Measurements from ENCODE around the gene SASH1.

The SASH1 gene

DNA sequence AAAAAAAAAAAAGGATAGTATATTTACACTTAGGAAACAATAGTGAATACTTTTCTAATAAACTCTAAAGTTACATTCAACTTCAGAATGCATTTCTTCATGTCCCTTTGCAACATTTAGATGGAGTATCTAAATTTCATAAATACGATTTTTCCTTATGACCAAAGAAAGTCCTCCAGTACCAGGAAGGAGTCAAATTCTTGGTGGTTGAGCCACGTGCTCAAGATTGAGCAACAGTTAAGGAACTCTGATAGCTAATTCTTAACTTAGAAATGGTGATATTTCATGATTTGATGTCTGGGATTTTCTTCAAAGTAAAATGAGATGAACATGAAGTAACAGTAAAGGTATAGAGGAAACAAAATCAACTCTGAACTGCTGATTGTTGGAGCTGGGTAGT, 92.7 kb downstream of the SASH1 start:
- DNase-seq (ENCODE audit: low spot score), result peak; percentile 31

DNA sequence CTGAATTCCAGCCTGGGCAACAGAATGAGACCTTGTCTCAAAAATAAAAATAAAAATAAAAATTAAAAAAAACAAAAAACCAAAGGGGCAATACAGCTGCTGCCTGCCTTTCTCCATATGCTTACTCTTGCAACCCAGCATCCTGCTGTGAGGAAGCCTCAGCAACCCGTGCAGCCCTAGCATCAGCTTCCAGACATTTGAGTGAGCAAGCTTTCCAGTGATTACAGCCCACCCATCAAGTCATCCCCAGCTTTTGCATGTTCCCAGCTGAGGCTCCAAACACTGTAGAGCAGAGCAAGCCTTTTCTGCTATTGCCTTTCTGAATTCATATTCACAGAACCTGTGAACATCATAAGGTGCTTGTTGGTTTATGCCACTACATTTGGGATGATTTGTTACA, 93.8 kb downstream of the SASH1 start:
- DNase-seq (ENCODE audit: low spot score), result no peak

DNA sequence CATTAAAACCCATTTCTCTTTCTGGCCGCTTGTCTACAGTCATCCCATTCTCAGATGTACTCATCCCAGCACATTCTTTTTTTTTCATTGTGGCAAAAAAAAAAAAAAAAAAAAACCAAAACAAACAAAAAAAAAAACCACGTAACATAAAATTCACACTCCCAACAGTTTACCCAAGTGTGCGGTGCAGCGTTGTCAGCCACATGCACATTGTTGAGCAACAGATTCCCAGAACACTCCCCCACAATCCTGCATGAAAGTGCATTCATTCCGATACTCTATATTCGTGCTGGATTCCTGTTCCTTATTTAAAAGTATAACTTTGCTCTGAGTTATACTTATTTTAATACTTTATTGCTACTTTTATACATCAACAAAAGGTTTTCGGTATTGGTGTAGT, 96.0 kb downstream of the SASH1 start:
- no peak for DNase-seq (ENCODE audit: low spot score)

DNA sequence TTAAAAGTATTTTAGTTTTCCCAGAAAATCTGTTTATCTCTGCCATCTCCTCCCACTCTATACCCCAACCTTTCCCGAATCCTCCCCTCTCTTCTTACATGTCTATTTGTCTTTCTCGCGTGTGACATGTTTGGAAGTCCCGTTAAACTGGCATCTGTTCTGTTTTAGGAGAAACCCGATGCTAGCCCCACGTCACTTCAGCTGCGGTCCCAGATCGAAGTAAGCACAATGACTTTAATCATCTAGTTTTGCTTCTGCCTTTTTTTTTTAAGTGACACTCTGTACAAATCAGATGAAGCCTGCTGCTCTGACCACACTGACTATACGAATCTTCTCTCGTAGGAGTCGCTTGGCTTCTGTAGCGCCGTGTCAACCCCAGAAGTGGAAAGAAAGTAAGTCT, 97.4 kb downstream of the SASH1 start:
- no peak for DNase-seq (ENCODE audit: low spot score)

DNA sequence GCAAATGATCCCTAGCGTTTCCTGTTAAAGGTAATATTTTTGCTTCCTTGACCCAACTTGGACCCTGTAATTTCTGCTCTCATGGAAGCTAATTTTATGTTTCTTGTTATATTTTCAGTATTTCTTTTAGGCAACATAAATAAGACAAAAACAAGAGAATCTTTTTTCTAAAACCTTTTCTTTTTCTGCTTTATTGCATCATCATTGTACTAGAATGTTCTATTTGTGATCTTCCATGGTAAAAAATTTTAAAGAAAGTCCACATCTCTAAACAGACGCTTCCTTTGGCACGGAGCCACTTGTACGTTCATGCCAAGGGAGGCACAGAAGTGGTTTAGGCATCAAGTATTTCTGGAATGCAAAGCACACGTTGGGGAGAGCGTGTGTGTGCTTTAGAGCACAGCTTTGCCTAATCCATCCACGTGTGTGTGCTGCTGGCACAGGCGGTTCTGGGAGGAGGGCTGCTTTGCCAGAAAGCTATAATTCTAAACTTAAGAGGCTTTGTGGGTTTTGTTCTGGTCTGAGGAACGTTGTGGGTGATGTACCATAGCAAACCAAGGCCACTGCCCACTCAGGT, 98.3 kb downstream of the SASH1 start:
- peak; percentile 63 for DNase-seq (ENCODE audit: low spot score)

DNA sequence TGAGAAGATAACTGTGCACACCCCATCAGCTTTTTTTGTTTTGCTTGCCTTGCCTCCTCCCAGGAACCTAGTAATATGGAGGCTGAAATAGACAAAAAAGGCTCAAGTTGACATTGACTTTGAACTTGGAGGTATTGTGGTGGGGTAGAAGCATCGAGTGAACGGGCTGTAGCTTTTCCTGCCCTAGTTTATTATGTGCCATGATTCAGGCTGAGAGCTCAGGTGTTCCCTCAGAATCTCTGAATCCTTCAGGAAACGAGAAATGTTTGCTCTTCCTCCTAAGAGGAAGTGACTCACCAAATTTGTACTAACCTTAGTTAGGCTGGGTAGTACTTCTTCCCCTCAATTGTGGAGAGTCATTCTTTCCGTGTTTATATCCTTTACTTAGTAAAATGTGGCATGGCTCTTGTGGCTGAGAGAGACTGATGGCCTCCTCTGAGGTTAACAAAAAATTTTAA, 98.8 kb downstream of the SASH1 start:
- peak; percentile 40 for DNase-seq (ENCODE audit: low spot score)

- no peak for DNase-seq (ENCODE audit: low spot score)
These were observed 101.3 kb downstream of the SASH1 start for GRCh38 chr6:148443798-148444560.

GRCh38 chr6:148445116-148445515, 102.5 kb downstream of the SASH1 start:
- DNase-seq (ENCODE audit: low spot score), result no peak

- peak; percentile 71 for DNase-seq (ENCODE audit: low spot score)
These were observed 103.0 kb downstream of the SASH1 start for GRCh38 chr6:148445620-148446019.

DNA sequence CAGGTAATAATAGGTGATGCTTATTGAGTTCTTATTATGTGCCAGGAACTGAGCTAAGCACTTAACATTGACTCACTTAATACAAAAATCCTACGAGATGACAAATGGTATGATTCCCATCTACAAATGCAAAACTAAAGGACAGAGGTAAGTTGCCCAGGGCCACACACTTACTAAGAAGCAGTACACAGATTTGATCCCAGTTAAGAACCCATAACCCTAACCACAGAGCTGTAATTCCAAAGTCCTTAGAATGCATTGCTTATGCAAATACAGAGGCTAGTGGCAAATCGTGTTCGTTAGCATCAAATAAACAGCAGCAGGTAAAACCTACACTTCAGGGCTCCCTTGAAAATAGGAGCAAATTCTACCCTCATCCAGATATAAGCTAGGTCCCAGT, 104.0 kb downstream of the SASH1 start:
- DNase-seq (ENCODE audit: low spot score), result no peak

- no peak for DNase-seq (ENCODE audit: low spot score)
These were observed 105.0 kb downstream of the SASH1 start for GRCh38 chr6:148447521-148448230.

- DNase-seq (ENCODE audit: low spot score), result no peak
These were observed 105.9 kb downstream of the SASH1 start for GRCh38 chr6:148448369-148449012.

GRCh38 chr6:148450866-148451265, 108.2 kb downstream of the SASH1 start:
- no peak for DNase-seq (ENCODE audit: low spot score)

GRCh38 chr6:148451690-148452089, 109.1 kb downstream of the SASH1 start:
- no peak for DNase-seq (ENCODE audit: low spot score)

GRCh38 chr6:148452876-148453275, 110.2 kb downstream of the SASH1 start:
- DNase-seq (ENCODE audit: low spot score), result no peak

DNA sequence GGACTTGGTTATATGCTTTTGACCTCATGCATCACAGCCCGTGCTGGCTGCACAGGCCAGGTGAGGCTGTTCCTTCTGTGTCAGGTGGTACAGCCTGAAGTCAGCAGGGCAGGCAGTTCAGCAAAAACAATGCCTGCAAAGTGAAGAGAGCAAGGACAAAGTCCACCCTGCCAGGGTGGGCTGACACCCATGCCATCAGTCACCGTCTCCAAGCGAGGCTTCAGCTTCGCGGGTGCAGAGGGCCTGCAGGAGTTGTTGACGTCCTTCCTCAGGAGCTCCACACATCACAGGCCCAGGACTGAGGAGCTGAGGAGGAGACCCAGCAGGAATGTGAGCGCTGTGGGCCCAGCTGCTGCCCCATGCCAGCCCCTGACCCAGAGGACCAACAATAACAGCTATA, 111.3 kb downstream of the SASH1 start:
- DNase-seq (ENCODE audit: low spot score), result no peak

DNA sequence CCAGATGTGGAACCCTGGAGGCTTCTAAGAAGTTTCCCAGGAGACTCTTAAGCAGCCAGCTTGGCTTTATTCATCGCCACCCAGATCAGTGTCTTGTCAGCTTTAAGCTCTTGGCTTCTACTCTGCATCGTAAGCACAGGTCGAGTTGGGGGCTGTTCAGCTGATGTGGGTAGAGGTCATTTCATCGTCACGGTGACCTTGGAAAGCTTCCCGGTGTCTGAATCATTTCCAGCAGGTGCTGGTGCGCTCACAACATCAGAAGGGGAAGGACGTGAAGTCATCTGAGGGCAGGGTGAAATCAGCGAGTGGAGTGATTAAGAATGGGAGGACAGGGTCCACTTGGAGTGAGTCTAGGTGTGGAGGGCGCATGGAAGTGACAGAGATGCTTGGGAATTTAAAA, 112.6 kb downstream of the SASH1 start:
- DNase-seq (ENCODE audit: low spot score), result no peak

- no peak for DNase-seq (ENCODE audit: low spot score)
These were observed 113.3 kb downstream of the SASH1 start for GRCh38 chr6:148455674-148456558.

- DNase-seq (ENCODE audit: low spot score), result no peak
These were observed 114.7 kb downstream of the SASH1 start for GRCh38 chr6:148457137-148457842.

DNA sequence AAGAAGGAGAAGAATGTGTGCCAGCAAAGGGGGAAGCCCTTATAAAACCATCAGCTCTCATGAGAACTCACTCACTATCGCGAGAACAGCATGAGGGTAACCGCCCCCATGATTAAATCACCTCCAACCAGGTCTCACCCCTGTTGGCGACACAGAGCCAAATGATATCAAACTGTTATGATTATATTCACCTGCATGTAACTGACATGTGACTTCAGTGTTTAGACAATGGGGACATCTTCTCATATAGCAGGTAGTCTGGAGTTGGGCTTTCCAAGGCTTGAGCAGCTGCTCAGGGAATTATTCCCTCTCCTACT, 115.2 kb downstream of the SASH1 start:
- DNase-seq (ENCODE audit: low spot score), result no peak

DNA sequence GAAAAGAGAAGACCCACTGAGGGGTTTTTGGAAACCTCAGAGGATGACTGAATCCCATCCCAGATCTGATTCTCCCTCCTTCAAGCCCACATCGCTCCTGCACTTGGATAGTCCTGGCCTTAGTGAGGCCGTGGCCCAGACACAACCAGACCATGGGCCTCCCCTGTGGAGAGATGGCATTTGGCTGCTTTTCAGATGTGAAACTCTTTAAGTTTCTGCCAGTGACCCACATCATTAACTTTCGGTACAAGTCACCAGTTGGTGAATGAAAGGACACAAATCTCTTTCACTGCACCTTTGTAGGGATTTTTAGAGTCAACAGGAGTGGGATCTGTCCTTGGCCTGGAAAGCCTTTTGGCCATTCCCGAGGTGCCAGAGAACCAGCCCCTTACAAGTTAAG, 116.6 kb downstream of the SASH1 start:
- no peak for DNase-seq (ENCODE audit: low spot score)

All from hepatic stellate cell (primary cell).